Keratinocyte (primary cell): ENCODE results near the gene TNS4. TPM values are rescaled to one million over a fixed set of nuclear protein-coding genes. Genes with fewer than 3 reads are reported as not detected.

ENCODE experiments used
- DNase-seq: peaks from one replicate; pipeline ENCODE4 v3.0.0-alpha.2; 2011; ENCODE audit warnings: low read depth, missing footprints, low spot score
- FAIRE-seq: peaks from 2 replicates; lab custom pipeline; 2011; peaks lifted over from hg19 to GRCh38; lab: Jason Lieb, UNC
- H2AFZ ChIP-seq: 2 replicates; pipeline ENCODE4 v1.6.0; 2012; ENCODE audit warnings: low read length, control low read depth, inconsistent platforms; ENCODE audit not compliant: control insufficient read depth
- H3K27ac ChIP-seq: 2 replicates; pipeline ENCODE4 v1.5.1; 2011; ENCODE audit warnings: low read length; ENCODE audit not compliant: control insufficient read depth, insufficient read depth
- H3K27me3 ChIP-seq: 3 replicates; pipeline ENCODE4 v1.6.0; 2011; ENCODE audit warnings: low read length; ENCODE audit not compliant: control insufficient read depth, insufficient read depth; ENCODE audit errors: extremely low read depth
- H3K36me3 ChIP-seq, 2 experiments: 2 replicates in 1 of 2; 3 replicates in 1 of 2; pipeline ENCODE4 v1.5.1; 2011; ENCODE audit warnings: low read length in 2 of 2, mild to moderate bottlenecking in 1 of 2; ENCODE audit not compliant: control insufficient read depth in 2 of 2, insufficient read depth in 2 of 2; ENCODE audit errors: extremely low read depth in 1 of 2
- H3K4me1 ChIP-seq: 3 replicates; pipeline ENCODE4 v1.5.1; 2011; ENCODE audit warnings: low read length; ENCODE audit not compliant: control insufficient read depth, insufficient read depth; ENCODE audit errors: extremely low read depth
- H3K4me2 ChIP-seq: 3 replicates; pipeline ENCODE4 v1.6.0; 2011; ENCODE audit warnings: low read depth, low read length; ENCODE audit not compliant: control insufficient read depth, insufficient read depth; ENCODE audit errors: extremely low read depth
- H3K4me3 ChIP-seq, 3 experiments: fragments of 200-600 bp in 1 of 3; sonication (generic) in 1 of 3; 2 replicates in 2 of 3; 3 replicates in 1 of 3; pipeline ENCODE4 v1.5.1; 2011 to 2016; ENCODE audit warnings: low read length in 3 of 3, mild to moderate bottlenecking in 3 of 3, control low read depth in 2 of 3, inconsistent platforms in 1 of 3, low read depth in 1 of 3, mixed read lengths in 1 of 3, mixed run types in 1 of 3, moderate library complexity in 1 of 3; ENCODE audit not compliant: control insufficient read depth in 2 of 3, insufficient read depth in 2 of 3; ENCODE audit errors: extremely low read depth in 1 of 3
- H3K79me2 ChIP-seq: 2 replicates; pipeline ENCODE4 v1.6.0; 2012; ENCODE audit warnings: low read length; ENCODE audit not compliant: control insufficient read depth, insufficient read depth
- H3K9ac ChIP-seq: 3 replicates; pipeline ENCODE4 v1.6.0; 2011; ENCODE audit warnings: low read length; ENCODE audit not compliant: control insufficient read depth, insufficient read depth; ENCODE audit errors: extremely low read depth
- H3K9me1 ChIP-seq: 3 replicates; pipeline ENCODE4 v1.6.0; 2011; ENCODE audit warnings: low read length; ENCODE audit not compliant: control insufficient read depth, insufficient read depth; ENCODE audit errors: extremely low read depth
- H3K9me3 ChIP-seq: 2 replicates; pipeline ENCODE4 v1.5.1; 2012; ENCODE audit warnings: low read depth, low read length; ENCODE audit not compliant: control insufficient read depth
- H4K20me1 ChIP-seq: 3 replicates; pipeline ENCODE4 v1.6.0; 2011; ENCODE audit warnings: low read length; ENCODE audit not compliant: control insufficient read depth, insufficient read depth; ENCODE audit errors: extremely low read depth
- CTCF ChIP-seq, 3 experiments: IDR thresholded peaks in 1 of 3; conservative IDR thresholded peaks in 1 of 3; optimal IDR thresholded peaks in 1 of 3; 2 replicates in 2 of 3; 3 replicates in 1 of 3; pipeline versions ENCODE3 to v1.5.1; 2011; ENCODE audit warnings: low read length in 3 of 3, mild to moderate bottlenecking in 3 of 3, moderate library complexity in 2 of 3, control low read depth in 1 of 3, inconsistent platforms in 1 of 3; ENCODE audit not compliant: insufficient read depth in 2 of 3; ENCODE audit errors: extremely low read depth in 1 of 3
- EZH2 ChIP-seq: IDR thresholded peaks from one replicate; pipeline ENCODE4 v1.6.1; 2012; ENCODE audit warnings: inconsistent platforms, mild to moderate bottlenecking, low read length, moderate library complexity
- dilution Hi-C: fragments of 300-500 bp; cut with MboI; formaldehyde crosslinking; loops from one replicate; pipeline ENCODE4 v1.7.0; 2020; ENCODE audit warnings: low sequenced_read_pairs; ENCODE audit not compliant: extremely low pct_ligation_motif_present
- polyA plus RNA-seq, 5 experiments: library from polyadenylated mRNA; depleted of rRNA in 3 of 5; stranded (reverse) in 3 of 5; stranded (forward) in 1 of 5; unstranded in 1 of 5; fragments of >200 nt; gene quantifications; 1 replicate in 1 of 5; 2 replicates in 3 of 5; 3 replicates in 1 of 5; pipeline versions ENCODE4 v1.2.1 to v1.2.3, GENCODE V29; 2011 to 2012; ENCODE audit warnings: missing spikeins in 2 of 5, low read depth in 1 of 5, low replicate concordance in 1 of 5

Gene TNS4
- polyA plus RNA-seq, 1 donor (not counting 4 experiments of a cell fraction or from before 2014, with no cell fraction given): 160 TPM

GRCh38 chr17:40486522-40487370 is 14.7 kb downstream of the TNS4 start:
- H3K27me3 ChIP-seq: no peaks in the 10 kb centered on the region
- peaks cover 3% of the 10 kb centered on the region for H3K9me1 ChIP-seq
- TF ChIP-seq CTCF (optimal IDR thresholded peaks at IDR 0.05 in 1 of 3, IDR thresholded peaks at IDR 0.05 in 1 of 3, conservative IDR thresholded peaks at IDR 0.05 in 1 of 3; ENCODE audit: extremely low read depth in 1 of 3, insufficient read depth in 2 of 3, low read length in 3 of 3) (no peak), EZH2 (no peak)
- peak overlapping the region; percentile 96 for H3K27ac ChIP-seq
- H3K9me3 ChIP-seq: no peaks in the 10 kb centered on the region
- peaks cover 71% of the 10 kb centered on the region for H4K20me1 ChIP-seq
- H3K4me1 ChIP-seq: peaks cover 87% of the 10 kb centered on the region
- peak overlapping the region; percentile 74 for H3K9ac ChIP-seq
- no peak overlapping the region for H3K4me3 ChIP-seq
- H3K79me2 ChIP-seq: no peaks in the 10 kb centered on the region
- H3K4me2 ChIP-seq: peak overlapping the region; percentile 31
- dilution Hi-C loops: no loop called here
- FAIRE-seq (peak; percentile 76), DNase-seq (peak; percentile 41)
- peaks cover 25 to 85% of the 10 kb centered on the region in 2 experiments for H3K36me3 ChIP-seq
- no peak overlapping the region for H2AFZ ChIP-seq

DNA sequence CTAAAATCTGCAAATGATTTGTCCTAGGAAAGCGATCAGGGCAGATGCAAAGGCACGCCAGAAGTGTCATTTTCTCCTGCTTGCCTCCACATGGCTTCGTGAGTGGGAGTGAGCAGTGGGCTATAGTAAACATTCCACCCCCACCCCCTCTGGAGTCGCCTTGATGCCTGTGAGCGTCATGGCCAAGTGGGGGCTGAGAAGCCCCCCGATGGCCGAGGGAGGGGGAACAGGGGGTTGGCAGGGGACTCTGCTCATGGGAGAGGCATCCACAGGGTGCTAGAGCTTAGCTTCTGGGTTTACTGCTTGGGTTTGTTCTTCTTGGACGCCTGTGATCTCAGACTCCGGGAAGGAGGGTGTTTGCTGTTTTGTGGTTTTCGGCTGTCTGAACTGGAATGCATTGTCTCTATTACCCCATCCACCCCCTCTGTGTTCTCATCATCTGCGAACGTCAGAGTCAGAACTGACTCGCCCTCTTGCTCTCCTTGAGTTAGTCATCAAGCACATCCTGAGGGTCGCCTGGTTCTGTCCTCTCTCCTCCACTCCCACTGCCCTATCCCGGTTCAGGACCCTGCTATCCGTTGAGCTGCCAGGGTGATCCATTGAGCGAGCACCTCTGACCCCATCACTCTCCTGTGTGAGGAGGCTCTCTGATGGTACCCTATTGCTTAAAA is 15.4 kb downstream of the TNS4 start:
- Histone ChIP-seq H3K4me2 (peak overlapping the region; percentile 31), H3K4me3 (no peak overlapping the region), H4K20me1 (peaks cover 71% of the 10 kb centered on the region), H3K79me2 (no peaks in the 10 kb centered on the region), H3K27ac (peak overlapping the region; percentile 96), H3K27me3 (no peaks in the 10 kb centered on the region), H3K36me3 (peaks cover 26 to 86% of the 10 kb centered on the region in 2 experiments), H3K9ac (peak overlapping the region; percentile 74), H2AFZ (no peak overlapping the region), H3K9me1 (peaks cover 3% of the 10 kb centered on the region), H3K9me3 (no peaks in the 10 kb centered on the region), H3K4me1 (peaks cover 81% of the 10 kb centered on the region)
- TF ChIP-seq EZH2 (no peak), CTCF (optimal IDR thresholded peaks at IDR 0.05 in 1 of 3, IDR thresholded peaks at IDR 0.05 in 1 of 3, conservative IDR thresholded peaks at IDR 0.05 in 1 of 3; ENCODE audit: extremely low read depth in 1 of 3, insufficient read depth in 2 of 3, low read length in 3 of 3) (no peak)
- FAIRE-seq: peak; percentile 83
- peak; percentile 61 for DNase-seq
- dilution Hi-C loops: no loop called here
